ENCODE data around the gene MUS81.

MUS81 gene

DNA sequence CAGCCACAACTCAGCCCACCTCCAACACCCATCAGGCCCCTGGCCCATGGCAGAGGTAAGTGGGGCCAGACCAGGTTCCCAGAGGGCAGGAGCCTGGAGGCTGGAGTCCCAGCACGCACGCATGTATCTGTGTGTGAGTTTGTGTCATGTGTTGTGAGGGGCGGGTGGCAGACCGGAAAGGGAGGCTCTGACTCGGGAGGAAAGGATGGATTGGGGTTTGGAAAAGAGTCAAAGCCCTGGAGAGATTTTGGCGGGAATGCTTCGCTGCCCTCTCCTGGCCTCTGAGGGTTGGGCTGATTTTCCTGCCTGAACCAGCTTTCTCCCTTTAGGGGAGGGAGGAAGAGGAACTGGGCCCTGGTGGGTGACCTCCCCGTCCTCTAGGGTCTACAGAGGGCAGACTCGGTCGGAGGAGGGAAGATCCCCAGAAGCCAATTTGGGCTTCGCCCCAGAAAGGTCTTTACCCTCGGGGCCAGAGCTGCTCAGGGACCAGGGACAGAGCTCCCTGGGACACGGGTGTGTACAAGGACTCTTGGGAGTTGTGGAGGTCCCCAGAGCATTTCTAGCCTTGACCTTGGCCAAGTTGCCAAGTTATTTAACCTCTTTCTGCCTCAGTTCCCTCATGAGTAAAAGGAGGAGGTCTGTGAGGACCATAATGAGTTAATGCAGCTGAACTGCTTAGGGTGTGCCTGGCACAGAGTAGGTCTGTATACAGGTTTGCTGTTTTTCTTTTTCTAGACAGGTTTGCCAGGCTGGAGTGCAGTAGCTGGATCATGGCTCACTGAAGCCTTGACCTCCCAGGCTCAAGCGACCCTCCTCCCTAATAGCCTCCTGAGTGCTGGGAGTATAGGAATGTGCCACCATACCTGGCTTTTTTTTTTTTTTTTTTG is 51.7 kb downstream of the MUS81 start:
- no peaks in the 10 kb centered on the region for H3K9me3 ChIP-seq (ENCODE audit: severe bottlenecking)
- no peaks in the 10 kb centered on the region for H3K27me3 ChIP-seq (ENCODE audit: insufficient read depth, poor library complexity, severe bottlenecking)
- H3K27ac ChIP-seq (ENCODE audit: poor library complexity, severe bottlenecking), result peak overlapping the region; percentile 98
- peak; percentile 74 for TF ChIP-seq CTCF (IDR thresholded peaks at IDR 0.05; ENCODE audit: poor library complexity, severe bottlenecking)
- peaks cover 4% of the 10 kb centered on the region; the same call in 1 of the 2 replicates for H3K36me3 ChIP-seq (ENCODE audit: low read depth)
- H3K4me3 ChIP-seq (ENCODE audit: severe bottlenecking), result no peak overlapping the region
- DNase-seq (ENCODE audit: low spot score) (peak; percentile 86), ATAC-seq (ENCODE audit: low read depth) (peak; percentile 53)
- H3K4me1 ChIP-seq (ENCODE audit: insufficient read depth, poor library complexity, severe bottlenecking), result peaks cover 54% of the 10 kb centered on the region

- peak; percentile 85 for DNase-seq (ENCODE audit: low spot score)
- H3K4me3 ChIP-seq (ENCODE audit: severe bottlenecking), result no peak overlapping the region
- peaks cover 13% of the 10 kb centered on the region; the same call in 1 of the 2 replicates for H3K36me3 ChIP-seq (ENCODE audit: low read depth)
- no peaks in the 10 kb centered on the region for H3K9me3 ChIP-seq (ENCODE audit: severe bottlenecking)
- H3K27ac ChIP-seq (ENCODE audit: poor library complexity, severe bottlenecking), result peak overlapping the region; percentile 98
- no peaks in the 10 kb centered on the region for H3K27me3 ChIP-seq (ENCODE audit: insufficient read depth, poor library complexity, severe bottlenecking)
- peaks cover 63% of the 10 kb centered on the region for H3K4me1 ChIP-seq (ENCODE audit: insufficient read depth, poor library complexity, severe bottlenecking)
- ATAC-seq (ENCODE audit: low read depth), result peak; percentile 2; the same call in 1 of the 3 replicates
- no peak for TF ChIP-seq CTCF (IDR thresholded peaks at IDR 0.05; ENCODE audit: poor library complexity, severe bottlenecking)
Observed at GRCh38 chr11:65912845-65913244, 52.6 kb downstream of the MUS81 start.

DNA sequence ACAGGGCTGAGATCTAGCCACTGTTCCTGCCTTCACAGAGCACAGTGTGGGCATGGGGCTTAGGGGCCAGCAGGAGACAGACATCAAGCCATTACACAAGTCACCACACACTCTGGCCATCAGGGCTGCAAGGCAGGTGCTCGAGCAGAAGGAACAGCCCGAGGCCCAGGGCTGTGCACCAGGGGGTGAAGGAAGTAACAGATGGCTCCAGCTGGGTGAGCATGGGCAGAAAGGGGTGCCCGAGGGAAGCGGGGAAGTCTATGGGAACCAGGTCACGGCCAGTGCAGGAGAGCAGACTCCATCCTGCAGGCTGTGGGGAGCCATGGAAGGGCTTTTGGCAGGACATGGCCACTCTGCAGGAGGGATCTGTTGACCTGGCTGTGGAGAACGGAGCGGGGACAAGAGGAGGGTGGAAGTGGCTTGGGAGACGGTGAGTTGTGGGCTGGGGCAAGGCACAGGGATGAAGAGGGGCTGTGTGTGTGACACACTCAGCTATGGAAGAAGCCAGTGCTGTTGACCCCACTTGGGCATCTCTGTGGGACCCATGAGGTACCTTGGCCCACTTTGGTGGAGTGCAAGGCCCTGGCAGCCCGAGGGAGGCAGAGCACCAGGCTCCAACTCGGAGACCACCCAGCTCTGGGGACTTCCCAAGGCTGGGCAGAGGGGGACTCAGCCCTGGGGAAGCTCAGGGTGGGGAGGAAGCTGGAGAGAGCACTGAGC is 55.0 kb downstream of the MUS81 start:
- DNase-seq (ENCODE audit: low spot score) (no peak), ATAC-seq (ENCODE audit: low read depth) (peak; percentile 0; the same call in 1 of the 3 replicates)
- no peaks in the 10 kb centered on the region for H3K9me3 ChIP-seq (ENCODE audit: severe bottlenecking)
- no peak for TF ChIP-seq CTCF (IDR thresholded peaks at IDR 0.05; ENCODE audit: poor library complexity, severe bottlenecking)
- no peak overlapping the region for H3K4me3 ChIP-seq (ENCODE audit: severe bottlenecking)
- H3K27ac ChIP-seq (ENCODE audit: poor library complexity, severe bottlenecking), result peak overlapping the region; percentile 98
- peaks cover 19% of the 10 kb centered on the region; the same call in 1 of the 2 replicates for H3K36me3 ChIP-seq (ENCODE audit: low read depth)
- H3K4me1 ChIP-seq (ENCODE audit: insufficient read depth, poor library complexity, severe bottlenecking), result peaks cover 68% of the 10 kb centered on the region
- H3K27me3 ChIP-seq (ENCODE audit: insufficient read depth, poor library complexity, severe bottlenecking), result no peaks in the 10 kb centered on the region

GRCh38 chr11:65915821-65916251 is 55.6 kb downstream of the MUS81 start:
- peak overlapping the region; percentile 98 for H3K27ac ChIP-seq (ENCODE audit: poor library complexity, severe bottlenecking)
- peak overlapping the region; percentile 18 for H3K4me3 ChIP-seq (ENCODE audit: severe bottlenecking)
- TF ChIP-seq CTCF (IDR thresholded peaks at IDR 0.05; ENCODE audit: poor library complexity, severe bottlenecking), result no peak
- no peaks in the 10 kb centered on the region for H3K9me3 ChIP-seq (ENCODE audit: severe bottlenecking)
- no peaks in the 10 kb centered on the region for H3K27me3 ChIP-seq (ENCODE audit: insufficient read depth, poor library complexity, severe bottlenecking)
- ATAC-seq (ENCODE audit: low read depth) (peak; percentile 71), DNase-seq (ENCODE audit: low spot score) (peak; percentile 95)
- peaks cover 23% of the 10 kb centered on the region; the same call in 1 of the 2 replicates for H3K36me3 ChIP-seq (ENCODE audit: low read depth)
- H3K4me1 ChIP-seq (ENCODE audit: insufficient read depth, poor library complexity, severe bottlenecking), result peaks cover 74% of the 10 kb centered on the region
